H9 (cell line): Measurements from ENCODE around the gene ATP8A1. TPM values are rescaled to one million over a fixed set of nuclear protein-coding genes. Genes with fewer than 3 reads are reported as not detected.

Source experiments
- DNase-seq: peaks from one replicate; pipeline ENCODE4 v3.0.0-alpha.2; 2017
- H2AFZ ChIP-seq: one replicate; pipeline ENCODE4 v1.6.1; 2013; ENCODE audit warnings: mild to moderate bottlenecking, low read length, control low read depth, moderate library complexity
- H2AK5ac ChIP-seq: 2 replicates; pipeline ENCODE4 v1.6.1; 2013; ENCODE audit warnings: low read length, control low read depth, mixed read lengths; ENCODE audit not compliant: insufficient read length
- H2BK120ac ChIP-seq: one replicate; pipeline ENCODE4 v1.6.1; 2013; ENCODE audit warnings: low read depth, mild to moderate bottlenecking, low read length, control low read depth, inconsistent platforms; ENCODE audit not compliant: poor library complexity, severe bottlenecking
- H2BK12ac ChIP-seq: 2 replicates; pipeline ENCODE4 v1.6.1; 2013; ENCODE audit warnings: low read length, control low read depth, mixed read lengths, low read depth; ENCODE audit not compliant: insufficient read length
- H2BK15ac ChIP-seq: 2 replicates; pipeline ENCODE4 v1.6.1; 2013; ENCODE audit warnings: low read depth, low read length, control low read depth
- H2BK20ac ChIP-seq: one replicate; pipeline ENCODE4 v1.6.1; 2013; ENCODE audit warnings: low read depth, mild to moderate bottlenecking, low read length, control low read depth, inconsistent platforms; ENCODE audit not compliant: poor library complexity, severe bottlenecking
- H2BK5ac ChIP-seq: 2 replicates; pipeline ENCODE4 v1.6.1; 2013; ENCODE audit warnings: low read length, control low read depth, mixed read lengths; ENCODE audit not compliant: insufficient read length
- H3K14ac ChIP-seq: 2 replicates; pipeline ENCODE4 v1.6.1; 2013; ENCODE audit warnings: low read length, control low read depth; ENCODE audit not compliant: insufficient read depth
- H3K18ac ChIP-seq: 2 replicates; pipeline ENCODE4 v1.6.1; 2013; ENCODE audit warnings: low read depth, mild to moderate bottlenecking, mixed read lengths, low read length, control low read depth; ENCODE audit not compliant: insufficient read length
- H3K23ac ChIP-seq: 2 replicates; pipeline ENCODE4 v1.6.1; 2013; ENCODE audit warnings: low read length, control low read depth, mixed read lengths, low read depth; ENCODE audit not compliant: insufficient read length
- H3K23me2 ChIP-seq: 2 replicates; pipeline ENCODE4 v1.6.1; 2013; ENCODE audit warnings: low read depth, mild to moderate bottlenecking, mixed read lengths, low read length, control low read depth; ENCODE audit not compliant: insufficient read length, poor library complexity, severe bottlenecking
- H3K27ac ChIP-seq: 2 replicates; pipeline ENCODE4 v1.5.1; 2013; ENCODE audit warnings: low read length, control low read depth, mixed read lengths, low read depth; ENCODE audit not compliant: insufficient read length
- H3K27me3 ChIP-seq: 2 replicates; pipeline ENCODE4 v1.6.1; 2013; ENCODE audit warnings: low read length, control low read depth, inconsistent platforms; ENCODE audit not compliant: insufficient read depth
- H3K4ac ChIP-seq: 2 replicates; pipeline ENCODE4 v1.6.1; 2013; ENCODE audit warnings: low read depth, mild to moderate bottlenecking, control low read depth, inconsistent platforms, low read length, moderate library complexity
- H3K4me1 ChIP-seq: 2 replicates; pipeline ENCODE4 v1.6.1; 2013; ENCODE audit warnings: low read length, control low read depth, inconsistent platforms; ENCODE audit not compliant: insufficient read depth
- H3K4me2 ChIP-seq: 2 replicates; pipeline ENCODE4 v1.6.1; 2013; ENCODE audit warnings: low read length, control low read depth, mixed read lengths; ENCODE audit not compliant: insufficient read length, insufficient read depth
- H3K56ac ChIP-seq: 2 replicates; pipeline ENCODE4 v1.6.1; 2013; ENCODE audit warnings: low read depth, mild to moderate bottlenecking, mixed read lengths, low read length, control low read depth; ENCODE audit not compliant: insufficient read length
- H3K79me1 ChIP-seq: 2 replicates; pipeline ENCODE4 v1.6.1; 2013; ENCODE audit warnings: low read depth, mild to moderate bottlenecking, moderate library complexity, low read length, control low read depth, inconsistent platforms; ENCODE audit not compliant: insufficient read depth, poor library complexity, severe bottlenecking
- H3K79me2 ChIP-seq: 2 replicates; pipeline ENCODE4 v1.6.1; 2013; ENCODE audit warnings: low read length, control low read depth, inconsistent platforms; ENCODE audit not compliant: insufficient read depth
- H3K9ac ChIP-seq: 2 replicates; pipeline ENCODE4 v1.6.1; 2013; ENCODE audit warnings: low read length, control low read depth, mixed read lengths; ENCODE audit not compliant: insufficient read length; ENCODE audit errors: extremely low read depth
- H3K9me3 ChIP-seq: one replicate; pipeline ENCODE4 v1.6.1; 2013; ENCODE audit warnings: low read depth, low read length, inconsistent platforms; ENCODE audit not compliant: control insufficient read depth
- H3T11ph ChIP-seq: one replicate; pipeline ENCODE4 v1.6.1; 2013; ENCODE audit warnings: mild to moderate bottlenecking, low read length, control low read depth, inconsistent platforms
- H4K20me1 ChIP-seq: one replicate; pipeline ENCODE4 v1.6.1; 2013; ENCODE audit not compliant: control insufficient read depth, insufficient read length, insufficient read depth
- H4K5ac ChIP-seq: 2 replicates; pipeline ENCODE4 v1.6.1; 2013; ENCODE audit warnings: low read depth, mild to moderate bottlenecking, mixed read lengths, low read length, control low read depth; ENCODE audit not compliant: insufficient read length
- H4K8ac ChIP-seq: replicated peaks from 2 replicates; pipeline ENCODE4 v1.6.1; 2013; ENCODE audit warnings: low read length, control low read depth, mixed read lengths, low read depth; ENCODE audit not compliant: insufficient read length
- H4K91ac ChIP-seq: 2 replicates; pipeline ENCODE4 v1.6.1; 2013; ENCODE audit warnings: low read depth, mild to moderate bottlenecking, moderate library complexity, mixed read lengths, low read length, control low read depth; ENCODE audit not compliant: insufficient read length
- H3K27ac Mint-ChIP-seq, 3 experiments: 2 replicates in 2 of 3; 3 replicates in 1 of 3; pipeline ENCODE4 v1.8.0; 2020 to 2021; ENCODE audit warnings: mixed read lengths in 3 of 3, mild to moderate bottlenecking in 1 of 3, moderate library complexity in 1 of 3
- H3K27me3 Mint-ChIP-seq: 2 replicates; pipeline ENCODE4 v1.8.0; 2021; ENCODE audit warnings: low read depth, mild to moderate bottlenecking, moderate library complexity, mixed read lengths
- H3K36me3 Mint-ChIP-seq, 3 experiments: 2 replicates in 2 of 3; 3 replicates in 1 of 3; pipeline ENCODE4 v1.8.0; 2020 to 2021; ENCODE audit warnings: low read depth in 3 of 3, mixed read lengths in 3 of 3; ENCODE audit not compliant: insufficient read depth in 1 of 3
- H3K4me1 Mint-ChIP-seq, 2 experiments: 2 replicates each; pipeline ENCODE4 v1.8.0; 2020; ENCODE audit warnings: mixed read lengths in 2 of 2
- H3K4me3 Mint-ChIP-seq, 2 experiments: 2 replicates in 1 of 2; 3 replicates in 1 of 2; pipeline ENCODE4 v1.8.0; 2020 to 2021; ENCODE audit warnings: mild to moderate bottlenecking in 2 of 2, mixed read lengths in 2 of 2, moderate library complexity in 1 of 2
- H3K9me3 Mint-ChIP-seq, 2 experiments: 2 replicates in 1 of 2; 3 replicates in 1 of 2; pipeline ENCODE4 v1.8.0; 2020; ENCODE audit warnings: mild to moderate bottlenecking in 2 of 2, mixed read lengths in 2 of 2, moderate library complexity in 1 of 2
- WGBS: extraction: QIAGEN DNeasy Blood & Tissue Kit; methylation state at CpG from one replicate; pipeline ENCODE4 v1.1.7; 2013; ENCODE audit warnings: missing lambda C conversion rate, low lambda C conversion rate, mixed read lengths; ENCODE audit not compliant: insufficient read length; ENCODE audit errors: extremely low coverage; 5-methylcytosine and 5-hydroxymethylcytosine counted together
- total RNA-seq: library from RNA; stranded (reverse); gene quantifications from 2 replicates; pipeline ENCODE4 v1.2.1, GENCODE V29; 2021
- TF ChIP-seq, protein P1 (sequence below): fragments of 200-600 bp; sonication (generic); conservative IDR thresholded peaks from 3 replicates; pipeline ENCODE4 v1.8.0; 2021; ENCODE audit warnings: antibody characterized with exemption, mild to moderate bottlenecking

Gene ATP8A1
- total RNA-seq, 1 experiment from 2014 or later = 5.1 TPM

DNA sequence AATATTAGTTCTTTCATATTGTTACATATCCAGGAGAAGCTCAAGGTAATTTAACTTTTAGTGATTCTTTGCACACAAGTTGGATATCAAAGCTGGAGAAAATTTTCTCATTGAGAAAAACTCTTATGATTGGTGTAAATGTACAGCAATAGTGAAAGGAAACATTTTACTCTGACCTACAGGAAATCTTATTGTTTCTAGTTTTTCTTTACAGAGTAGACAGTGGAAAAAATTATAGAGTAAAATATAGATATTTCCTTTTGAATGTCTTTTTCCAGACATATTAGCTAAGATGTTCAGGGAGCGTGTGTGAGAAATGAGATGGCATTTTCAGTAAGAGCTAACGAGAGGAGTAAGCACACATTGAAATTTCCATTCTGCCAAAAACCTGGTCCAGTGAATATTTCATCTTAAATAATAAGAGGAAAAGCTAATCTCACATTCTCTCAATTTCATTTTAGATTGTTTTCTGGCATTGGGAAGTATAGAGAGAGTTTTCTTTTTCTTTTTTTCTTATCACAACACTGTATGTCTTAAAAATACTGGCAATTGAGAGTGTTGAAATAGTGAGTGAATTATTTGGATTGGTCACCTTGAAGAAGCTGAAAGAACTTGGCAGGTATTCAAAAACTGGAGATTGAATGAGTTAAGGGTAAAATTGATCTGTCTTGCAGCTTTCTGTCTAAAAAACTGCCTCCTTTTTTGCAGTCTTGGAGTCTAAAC is 15.6 kb upstream of the ATP8A1 start:
- Histone ChIP-seq H3K79me1 (no peaks in the 10 kb centered on the region), H3K9ac (no peak overlapping the region), H3K9me3 (no peaks in the 10 kb centered on the region), H3K4ac (no peak overlapping the region), H2AK5ac (no peak overlapping the region), H3K4me1 (no peaks in the 10 kb centered on the region; the same call in 1 of the 2 replicates), H3K79me2 (no peaks in the 10 kb centered on the region), H4K5ac (no peak overlapping the region), H3K27me3 (no peaks in the 10 kb centered on the region), H3K23ac (no peak overlapping the region), H3K23me2 (no peaks in the 10 kb centered on the region), H2BK5ac (no peak overlapping the region), H2BK15ac (no peak overlapping the region), H2AFZ (no peak overlapping the region), H2BK120ac (no peak overlapping the region), H3K18ac (no peak overlapping the region), H4K20me1 (no peaks in the 10 kb centered on the region), H3K56ac (no peak overlapping the region), H2BK12ac (no peak overlapping the region), H3K4me2 (no peak overlapping the region), H3K27ac (no peak overlapping the region), H3K14ac (no peak overlapping the region), H2BK20ac (no peak overlapping the region), H4K8ac (no peak overlapping the region), H3T11ph (no peak overlapping the region), H4K91ac (no peak overlapping the region)
- peaks cover 0 to 1% (median 0%) of the 10 kb centered on the region in 3 experiments; a peak in 1 of 7 replicates for H3K36me3 Mint-ChIP-seq
- no CpG with 5 or more reads among the region's 2 CpGs for WGBS
- DNase-seq = no peak
- H3K4me3 Mint-ChIP-seq = no peak overlapping the region
- H3K4me1 Mint-ChIP-seq = peaks cover 14 to 17% of the 10 kb centered on the region in 2 experiments
- H3K27ac Mint-ChIP-seq = no peak overlapping the region; a peak in 1 of 7 replicates
- peaks cover under 1% of the 10 kb centered on the region in 2 experiments; a peak in 3 of 5 replicates for H3K9me3 Mint-ChIP-seq
- no peaks in the 10 kb centered on the region for H3K27me3 Mint-ChIP-seq
- TF ChIP-seq, protein P1, sequence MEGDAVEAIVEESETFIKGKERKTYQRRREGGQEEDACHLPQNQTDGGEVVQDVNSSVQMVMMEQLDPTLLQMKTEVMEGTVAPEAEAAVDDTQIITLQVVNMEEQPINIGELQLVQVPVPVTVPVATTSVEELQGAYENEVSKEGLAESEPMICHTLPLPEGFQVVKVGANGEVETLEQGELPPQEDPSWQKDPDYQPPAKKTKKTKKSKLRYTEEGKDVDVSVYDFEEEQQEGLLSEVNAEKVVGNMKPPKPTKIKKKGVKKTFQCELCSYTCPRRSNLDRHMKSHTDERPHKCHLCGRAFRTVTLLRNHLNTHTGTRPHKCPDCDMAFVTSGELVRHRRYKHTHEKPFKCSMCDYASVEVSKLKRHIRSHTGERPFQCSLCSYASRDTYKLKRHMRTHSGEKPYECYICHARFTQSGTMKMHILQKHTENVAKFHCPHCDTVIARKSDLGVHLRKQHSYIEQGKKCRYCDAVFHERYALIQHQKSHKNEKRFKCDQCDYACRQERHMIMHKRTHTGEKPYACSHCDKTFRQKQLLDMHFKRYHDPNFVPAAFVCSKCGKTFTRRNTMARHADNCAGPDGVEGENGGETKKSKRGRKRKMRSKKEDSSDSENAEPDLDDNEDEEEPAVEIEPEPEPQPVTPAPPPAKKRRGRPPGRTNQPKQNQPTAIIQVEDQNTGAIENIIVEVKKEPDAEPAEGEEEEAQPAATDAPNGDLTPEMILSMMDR = no peak
